Left forelimb (tissue), 1 donor: ENCODE results near the gene WDR70.
"Not testable (repeated sequence)": the region's sequence is repeated elsewhere in the genome, so short reads cannot be mapped to it uniquely, and the experiment has no call there.

Experiments used
- DNase-seq: peaks from one replicate; pipeline ENCODE4 v3.0.0-alpha.2; 2018; ENCODE audit warnings: low spot score

Gene WDR70

GRCh38 chr5:37454402-37455055, 75.4 kb downstream of the WDR70 start:
- not testable (repeated sequence) for DNase-seq

GRCh38 chr5:37463191-37464051, 84.3 kb downstream of the WDR70 start:
- not testable (repeated sequence) for DNase-seq

GRCh38 chr5:37464581-37464980, 85.5 kb downstream of the WDR70 start:
- DNase-seq = not testable (repeated sequence)

- not testable (repeated sequence) for DNase-seq
Observed at GRCh38 chr5:37469383-37469782, 90.3 kb downstream of the WDR70 start.

GRCh38 chr5:37471666-37472197, 92.6 kb downstream of the WDR70 start:
- DNase-seq = no peak

GRCh38 chr5:37477426-37477825, 98.3 kb downstream of the WDR70 start:
- DNase-seq = no peak

- no peak for DNase-seq
Observed at GRCh38 chr5:37478121-37478894, 99.2 kb downstream of the WDR70 start.

GRCh38 chr5:37481395-37481794, 102.3 kb downstream of the WDR70 start:
- DNase-seq = not testable (repeated sequence)

- DNase-seq = no peak
Observed at GRCh38 chr5:37490120-37490810, 111.1 kb downstream of the WDR70 start.

- DNase-seq = no peak
Observed at GRCh38 chr5:37490931-37491330, 111.8 kb downstream of the WDR70 start.

GRCh38 chr5:37492778-37493555, 113.8 kb downstream of the WDR70 start:
- no peak for DNase-seq

GRCh38 chr5:37494756-37495155, 115.6 kb downstream of the WDR70 start:
- no peak for DNase-seq

GRCh38 chr5:37495210-37495609, 116.1 kb downstream of the WDR70 start:
- no peak for DNase-seq

- no peak for DNase-seq
Observed at GRCh38 chr5:37495668-37496347, 116.7 kb downstream of the WDR70 start.

- DNase-seq = no peak
Observed at GRCh38 chr5:37496902-37497445, 117.9 kb downstream of the WDR70 start.

GRCh38 chr5:37501152-37501551, 122.0 kb downstream of the WDR70 start:
- no peak for DNase-seq

- no peak for DNase-seq
Observed at GRCh38 chr5:37506241-37506640, 127.1 kb downstream of the WDR70 start.

GRCh38 chr5:37506722-37507121, 127.6 kb downstream of the WDR70 start:
- no peak for DNase-seq

- DNase-seq = no peak
Observed at GRCh38 chr5:37511646-37512045, 132.5 kb downstream of the WDR70 start.

GRCh38 chr5:37514946-37515345, 135.8 kb downstream of the WDR70 start:
- DNase-seq = no peak
